NCI-H2029 treated with DMSO at 0.1 percent for 48 hours (cell line): Measurements from ENCODE around the gene EPHA8.

Source experiments
- DNase-seq: peaks from one replicate; lab custom pipeline; 2025; lab: John Stamatoyannopoulos, UW

Gene EPHA8

GRCh38 chr1:22536506-22536905 is 26.8 kb upstream of the EPHA8 start:
- no peak for DNase-seq

DNA sequence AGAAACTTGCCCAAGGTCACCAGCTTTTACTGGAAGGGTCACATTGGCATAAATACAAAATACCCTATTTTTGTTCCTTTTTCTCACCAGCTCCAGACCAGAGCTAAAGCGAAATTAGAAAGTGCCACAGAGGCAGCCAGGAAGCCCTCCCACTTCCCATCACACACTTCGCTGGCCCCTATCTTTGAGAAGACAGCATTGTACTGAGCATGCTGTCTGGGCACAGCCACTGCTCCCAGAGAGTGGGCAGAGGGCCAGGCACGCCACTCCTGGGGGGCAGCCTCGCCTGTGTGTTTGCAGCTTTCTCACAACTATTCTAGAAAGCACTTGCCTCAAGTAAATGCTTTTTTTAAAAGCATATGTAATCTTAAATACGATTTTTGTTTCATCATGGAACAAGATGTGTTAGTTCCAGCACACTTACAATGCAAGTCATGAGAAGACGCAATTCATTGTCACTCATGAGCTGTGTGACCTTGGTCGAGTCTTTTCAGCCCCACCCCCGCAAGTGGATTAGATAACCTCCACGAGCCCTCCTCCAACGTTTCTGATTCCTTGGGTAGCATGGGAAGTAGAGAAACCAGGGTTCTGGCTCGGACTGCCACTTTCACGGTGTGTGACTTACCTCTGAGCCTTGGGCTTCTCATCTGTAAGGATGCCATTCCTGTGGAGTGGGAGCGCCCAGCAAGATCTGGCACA is 25.7 kb upstream of the EPHA8 start:
- DNase-seq: no peak

DNA sequence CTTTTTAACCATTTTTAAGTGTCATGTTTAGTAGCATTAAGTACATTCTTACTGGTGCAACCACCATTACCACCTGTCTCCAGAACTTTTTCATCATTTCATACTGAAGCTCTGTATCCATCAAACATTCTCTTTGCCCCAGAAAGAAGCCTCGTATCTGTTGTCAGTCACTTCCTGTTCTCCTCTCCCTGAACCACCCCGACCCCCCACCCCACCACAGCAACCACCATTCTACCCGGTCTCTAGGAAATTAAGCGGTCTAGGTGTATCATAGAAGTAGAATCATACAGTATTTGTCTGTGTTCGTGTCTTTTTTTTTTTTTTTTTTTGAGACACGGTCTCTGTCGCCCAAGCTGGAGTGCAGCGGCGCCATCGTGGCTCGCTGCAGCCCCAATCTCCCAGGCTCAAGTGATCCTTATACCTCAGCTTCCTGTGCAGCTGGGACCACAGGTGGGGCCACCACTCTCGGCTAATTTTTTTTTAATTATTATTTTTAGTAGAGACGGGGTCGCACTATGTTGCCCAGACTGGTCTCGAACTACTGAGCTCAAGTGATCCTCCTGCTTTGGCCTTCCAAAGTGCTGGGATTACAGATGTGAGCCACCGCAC is 23.7 kb upstream of the EPHA8 start:
- DNase-seq: no peak

- DNase-seq: no peak
These were observed 23.0 kb upstream of the EPHA8 start for GRCh38 chr1:22540337-22540736.

DNA sequence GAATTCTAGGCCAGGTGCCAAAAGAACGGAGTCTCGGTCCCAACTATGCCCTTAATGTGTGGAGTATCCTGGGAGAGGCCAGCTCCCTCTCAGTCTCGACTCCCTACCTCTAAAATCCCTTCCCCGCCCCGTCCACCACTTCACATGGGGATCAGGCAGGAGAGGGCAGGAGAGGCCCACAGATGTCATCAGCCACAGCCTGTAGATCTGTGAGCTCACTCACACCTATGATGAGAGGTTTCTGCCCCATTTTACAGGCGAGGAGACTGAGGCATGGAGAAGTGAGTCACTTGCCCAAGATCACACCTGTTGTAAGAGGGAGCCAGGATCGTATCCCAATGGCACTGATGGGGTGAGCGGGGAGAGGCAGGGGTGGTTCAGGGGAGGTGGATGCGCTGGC is 20.4 kb upstream of the EPHA8 start:
- no peak for DNase-seq

- no peak for DNase-seq
These were observed 19.6 kb upstream of the EPHA8 start for GRCh38 chr1:22543679-22544078.

DNA sequence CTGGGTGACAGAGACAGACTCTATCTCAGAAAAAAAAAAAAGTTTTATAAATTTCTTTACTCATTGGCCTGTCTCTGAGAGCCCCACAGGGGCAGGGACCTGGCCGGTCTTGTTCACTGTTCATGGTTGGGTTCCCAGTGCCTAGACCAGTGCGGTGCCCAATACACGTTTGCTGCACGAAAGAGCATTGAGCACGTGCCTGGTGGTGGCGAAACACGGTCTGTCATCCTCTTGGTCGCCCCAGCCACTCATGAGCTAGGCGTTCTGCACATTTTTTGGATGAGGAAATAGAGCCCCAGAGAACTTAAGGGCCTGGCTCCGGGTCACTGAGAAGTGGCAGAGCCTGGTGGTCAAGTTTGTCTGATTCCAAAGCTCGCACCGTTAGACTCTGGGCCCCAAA is 18.7 kb upstream of the EPHA8 start:
- no peak for DNase-seq

- no peak for DNase-seq
These were observed 18.1 kb upstream of the EPHA8 start for GRCh38 chr1:22545141-22545540.

GRCh38 chr1:22547186-22547817 is 16.0 kb upstream of the EPHA8 start:
- no peak for DNase-seq

- no peak for DNase-seq
These were observed 15.3 kb upstream of the EPHA8 start for GRCh38 chr1:22547818-22548462.

DNA sequence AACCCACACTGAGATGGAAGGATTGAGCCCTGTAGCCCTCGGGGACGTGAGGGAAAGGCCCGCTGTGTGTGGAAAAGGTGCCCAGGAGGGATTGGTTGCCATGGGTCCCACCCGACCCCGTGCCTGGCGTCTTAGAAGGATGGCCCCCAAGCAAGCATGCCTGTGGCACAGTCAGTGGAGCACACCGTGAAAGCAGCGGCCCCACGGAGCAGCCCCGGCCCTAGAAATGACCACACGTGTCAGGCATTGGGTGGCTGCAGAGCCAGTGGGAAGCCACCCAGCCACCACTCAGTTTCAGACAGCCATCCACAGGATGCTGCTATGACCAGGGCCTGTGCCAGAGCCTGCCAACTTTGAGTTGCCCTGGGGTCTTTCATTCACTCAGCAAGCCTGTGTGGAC is 13.3 kb upstream of the EPHA8 start:
- no peak for DNase-seq

- no peak for DNase-seq
These were observed 11.7 kb upstream of the EPHA8 start for GRCh38 chr1:22551591-22551990.

GRCh38 chr1:22552021-22552420 is 11.3 kb upstream of the EPHA8 start:
- DNase-seq: no peak

DNA sequence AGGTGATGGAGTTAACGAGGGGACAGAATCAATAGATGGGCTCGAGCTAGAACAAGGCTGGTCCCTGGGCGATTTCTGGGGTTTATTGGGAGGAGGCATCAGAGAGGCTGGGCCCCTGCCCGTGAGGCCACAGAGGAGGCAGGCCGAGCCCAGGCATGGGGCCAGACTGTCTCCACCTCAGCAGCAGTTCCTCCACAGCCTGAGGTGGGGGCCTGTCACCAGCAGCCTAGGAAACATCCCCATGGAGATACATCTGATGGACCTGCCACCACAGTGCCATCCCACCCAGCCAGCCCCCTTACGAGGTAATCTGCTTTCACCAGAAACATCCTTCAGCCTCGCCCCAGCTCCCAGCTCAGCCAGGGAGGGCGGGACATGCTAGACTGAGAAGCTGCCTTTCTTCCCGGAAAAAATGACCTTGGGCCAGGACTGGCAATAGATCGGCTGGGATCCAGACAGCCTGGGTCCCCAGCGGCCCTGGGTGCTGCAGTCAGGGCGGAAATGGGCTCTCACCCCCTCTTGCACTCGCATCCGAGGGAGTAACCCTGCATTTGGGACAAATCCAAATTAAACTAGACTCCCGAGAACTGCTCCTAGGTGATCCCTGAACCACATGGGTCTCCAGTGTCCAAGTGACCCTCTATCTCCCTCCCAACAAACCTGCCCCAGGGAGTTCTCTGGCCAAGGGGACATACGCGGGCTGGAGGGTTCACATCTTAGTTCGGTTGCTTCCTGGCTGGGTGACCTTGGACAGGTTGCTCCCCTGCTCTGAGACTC is 10.0 kb upstream of the EPHA8 start:
- no peak for DNase-seq

GRCh38 chr1:22553991-22554522 is 9.2 kb upstream of the EPHA8 start:
- no peak for DNase-seq

GRCh38 chr1:22555371-22555656 is 8.0 kb upstream of the EPHA8 start:
- DNase-seq: no peak

GRCh38 chr1:22556391-22557104 is 6.7 kb upstream of the EPHA8 start:
- no peak for DNase-seq

DNA sequence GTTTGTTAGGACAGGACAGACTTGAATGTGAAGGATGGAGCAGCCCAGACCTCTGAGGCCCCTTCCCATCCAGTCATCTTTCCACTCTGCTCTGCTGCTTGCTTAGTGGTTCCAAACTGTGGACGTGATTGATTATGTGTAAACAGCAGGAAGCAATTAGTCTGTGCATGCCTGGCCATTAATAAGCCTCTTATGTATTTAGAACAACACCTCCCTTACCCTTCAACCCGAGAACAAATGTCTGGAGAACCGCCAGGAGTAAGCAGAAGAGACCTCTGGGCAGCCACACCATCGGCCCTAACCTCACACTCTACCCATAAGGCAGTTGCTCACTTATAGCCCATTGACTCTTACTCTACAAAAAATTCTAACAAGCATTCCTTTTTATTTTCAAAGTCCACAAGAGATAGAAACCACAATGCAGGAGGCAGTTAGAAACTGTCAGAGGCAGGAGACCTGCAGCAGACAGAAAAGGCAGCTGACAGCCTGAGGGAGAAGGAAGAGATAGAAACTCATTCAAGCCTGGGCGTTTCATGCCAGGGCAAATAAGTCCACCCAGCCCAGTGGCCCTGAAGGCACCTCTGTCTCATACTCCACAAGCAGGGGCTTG is 5.8 kb upstream of the EPHA8 start:
- peak; percentile 53 for DNase-seq

DNA sequence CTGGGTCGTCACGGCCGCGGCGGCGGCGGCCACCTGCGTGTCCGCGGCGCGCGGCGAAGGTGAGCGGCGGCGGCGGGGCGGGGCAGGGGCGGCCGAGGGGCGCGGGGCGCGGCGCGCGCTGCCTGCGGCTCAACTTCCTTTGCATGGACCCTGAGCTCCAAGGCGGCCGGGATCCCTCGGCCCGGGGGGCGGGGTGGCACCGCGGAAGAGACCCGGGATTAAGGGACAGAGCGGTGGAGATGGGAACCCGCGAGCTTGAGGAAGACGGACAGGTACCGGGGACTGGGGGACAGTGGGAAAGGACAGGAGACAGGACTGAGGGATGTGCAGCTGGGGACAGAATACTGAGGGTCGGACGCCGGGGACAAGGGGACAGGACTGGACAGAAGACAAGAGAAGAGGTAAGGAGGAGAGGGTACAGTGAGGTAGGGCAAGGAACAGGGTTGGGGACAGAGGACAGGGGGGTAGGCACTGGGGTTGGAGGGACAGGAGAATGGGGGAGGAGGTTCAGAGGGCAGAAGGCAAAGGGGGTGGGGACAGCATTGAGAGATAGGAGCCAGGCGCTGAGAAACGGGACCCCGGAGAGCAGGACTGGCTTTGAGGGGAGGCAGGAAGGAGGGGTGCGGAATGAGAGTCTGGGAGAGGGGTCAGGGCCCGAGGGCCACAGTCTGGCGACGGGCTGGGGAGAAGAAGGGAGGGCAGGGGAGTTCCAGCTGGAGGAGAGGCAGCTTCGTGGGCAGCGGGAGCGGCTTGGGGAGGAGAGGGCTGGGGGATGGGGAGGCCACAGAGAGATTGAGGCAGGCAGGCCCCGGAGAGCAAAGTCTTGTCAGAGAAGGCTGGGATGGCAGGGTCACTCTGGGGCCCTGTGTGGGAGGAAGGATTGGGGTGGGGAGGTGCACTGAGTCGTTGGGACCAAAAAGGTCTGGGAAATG is 648 bp downstream of the EPHA8 start:
- DNase-seq: no peak

- no peak for DNase-seq
These were observed 2.9 kb downstream of the EPHA8 start for GRCh38 chr1:22566161-22566560.
